ENCODE results near the gene PLEKHG4B.
A peak's percentile ranks its signal among the peaks of the same experiment; 100 is the strongest.

Gene PLEKHG4B

DNA sequence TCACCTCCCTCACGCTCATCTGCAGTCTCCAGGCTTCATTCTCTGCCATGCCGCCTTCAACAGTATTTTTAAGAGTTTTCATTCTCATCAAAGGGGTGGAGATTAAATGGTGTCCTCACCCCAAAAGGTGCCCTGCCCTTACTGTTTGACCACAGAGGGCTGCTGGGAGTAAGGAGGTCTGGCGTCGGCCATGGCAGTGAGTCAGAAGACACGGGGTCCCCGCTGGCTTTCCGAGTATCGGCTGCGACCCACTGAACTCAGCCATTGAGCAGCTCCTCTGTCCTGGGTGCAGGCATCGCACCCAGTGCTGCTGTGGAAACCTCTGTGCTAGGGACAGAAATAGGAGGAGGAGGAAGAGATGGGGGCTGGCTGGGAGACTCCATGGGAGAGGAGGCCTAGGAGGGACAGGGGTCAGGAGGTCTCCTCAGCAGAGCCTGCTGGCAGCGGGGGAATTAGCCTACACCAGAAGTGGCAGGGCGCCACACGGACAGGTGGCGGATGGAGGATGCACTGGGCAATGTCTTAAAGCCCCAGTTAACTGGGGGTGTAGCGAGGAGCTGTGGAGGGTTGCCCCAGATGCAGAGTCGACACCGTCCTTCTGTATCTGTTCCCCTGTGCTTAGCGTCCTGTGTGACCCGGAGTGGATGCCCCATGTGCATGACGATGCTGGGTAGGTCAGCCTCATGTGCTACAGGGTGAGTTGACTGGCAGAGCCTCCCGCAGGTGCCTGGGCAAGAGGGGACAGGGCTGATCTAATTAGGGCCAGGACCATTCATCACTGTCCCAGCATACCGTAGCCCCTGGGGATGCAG, 15.4 kb upstream of the PLEKHG4B start:
- DNase-seq = no peak

DNA sequence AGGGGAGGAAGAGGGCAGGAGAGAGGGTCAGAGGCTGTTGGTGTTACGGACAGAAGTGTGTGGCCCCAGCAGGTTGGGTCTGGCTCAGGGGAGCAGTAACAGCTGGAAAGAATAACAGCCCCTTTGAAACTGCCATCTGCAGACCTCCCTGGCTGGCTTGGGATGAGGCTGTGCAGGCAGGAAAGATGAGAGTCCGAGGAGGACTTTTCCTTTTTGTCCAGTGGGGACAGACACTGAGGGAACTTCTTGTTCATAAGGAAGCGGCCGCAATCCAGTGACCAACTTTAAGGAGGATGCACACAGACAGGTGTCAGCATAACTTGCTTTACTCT, 14.8 kb upstream of the PLEKHG4B start:
- DNase-seq = no peak

DNA sequence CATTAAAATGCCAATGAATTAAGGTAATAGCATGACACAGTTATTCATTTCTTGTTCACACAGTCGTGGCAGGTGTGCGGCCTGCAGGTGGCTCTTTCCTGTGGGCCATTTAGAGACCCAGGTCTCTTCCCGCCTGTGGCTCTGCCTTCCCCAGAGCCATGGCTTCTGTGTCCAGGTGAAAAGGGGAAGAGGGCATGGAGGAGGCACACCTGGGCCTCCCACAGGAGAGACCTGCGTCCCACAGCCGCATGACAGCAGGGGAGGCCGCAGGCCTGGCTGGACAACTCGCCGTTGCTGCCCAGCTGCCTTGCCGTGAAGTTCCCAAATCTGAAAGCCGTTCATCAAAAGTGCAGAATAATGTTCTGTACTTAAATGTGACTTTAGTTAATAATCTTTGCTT, 14.4 kb upstream of the PLEKHG4B start:
- DNase-seq = no peak

DNA sequence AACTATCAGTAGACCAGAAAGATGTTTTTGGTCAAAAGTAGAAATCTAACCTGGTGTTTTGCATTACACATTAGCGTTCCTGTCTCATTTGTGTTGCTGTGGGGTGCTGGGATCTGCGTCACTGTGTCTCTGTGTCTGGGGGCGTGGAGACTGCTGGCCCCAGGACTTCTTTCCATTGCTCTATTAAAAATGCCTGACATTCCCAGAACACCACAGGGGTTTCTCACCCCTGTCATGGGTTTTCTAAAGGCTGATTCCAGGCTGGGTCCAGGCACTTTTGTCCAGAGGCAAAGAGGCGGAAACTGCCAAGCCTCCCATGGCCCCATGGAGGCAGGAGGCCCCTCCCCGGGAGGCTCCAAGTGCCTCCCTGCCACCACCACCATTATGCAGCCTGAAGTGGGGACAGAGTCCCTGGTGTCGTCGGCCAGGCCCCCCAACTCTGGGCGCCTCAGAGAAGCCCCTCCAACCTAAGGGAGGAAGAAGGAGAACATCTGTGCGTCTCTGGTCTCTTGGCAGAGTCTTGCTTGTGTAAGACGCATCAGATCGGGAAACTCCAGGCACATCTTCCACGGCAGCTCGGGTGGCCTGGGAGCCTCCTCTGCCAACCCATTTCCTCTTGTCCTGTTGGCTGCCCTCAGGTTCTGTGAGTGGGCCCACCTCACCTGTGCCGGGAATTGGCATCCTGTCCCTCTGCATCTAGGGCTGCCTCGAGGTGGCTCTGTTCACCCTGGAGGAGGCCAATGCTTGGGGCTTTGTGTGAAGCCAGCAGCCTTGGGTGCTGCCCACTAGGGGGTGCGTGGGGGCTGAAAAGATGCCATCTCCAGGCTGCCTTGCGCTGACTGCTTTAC, 13.8 kb upstream of the PLEKHG4B start:
- peak; percentile 1 for DNase-seq

DNA sequence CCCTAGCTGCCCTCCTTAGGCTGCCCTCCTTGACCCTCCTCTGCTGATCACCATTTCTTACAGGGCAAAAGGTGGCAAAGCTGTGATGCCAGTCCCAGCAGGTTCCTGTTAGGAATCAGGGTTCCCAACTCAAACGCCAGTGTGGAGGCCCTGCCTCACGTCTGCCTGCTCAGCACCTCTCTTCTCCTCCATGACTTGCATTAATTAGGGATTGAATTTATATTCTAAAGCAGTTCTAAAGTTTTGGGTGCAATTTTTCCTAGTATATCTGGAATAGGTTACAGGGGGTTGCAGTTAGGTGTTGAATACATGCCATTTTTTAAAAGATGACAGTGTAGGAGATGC, 13.2 kb upstream of the PLEKHG4B start:
- DNase-seq = no peak

DNA sequence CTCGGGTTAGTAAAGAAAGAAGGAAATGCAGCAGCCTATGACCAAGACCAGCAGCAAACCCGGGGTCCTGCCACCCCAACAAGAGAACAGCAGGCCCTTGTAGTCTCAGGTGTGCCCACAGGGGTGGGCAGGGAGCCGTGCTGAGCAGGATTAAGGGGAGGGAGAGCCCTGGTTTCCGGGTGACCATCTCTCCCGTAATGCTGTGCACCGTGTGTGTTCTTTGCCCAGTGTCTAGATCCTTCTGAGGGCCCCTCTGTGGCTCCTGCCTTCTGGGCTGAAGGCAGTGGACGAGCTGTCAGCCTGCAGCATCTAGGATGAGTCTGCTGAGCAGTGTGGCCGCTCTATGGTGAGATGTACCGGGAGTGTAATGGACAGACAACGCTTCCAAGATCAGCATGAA, 12.7 kb upstream of the PLEKHG4B start:
- DNase-seq = no peak

DNA sequence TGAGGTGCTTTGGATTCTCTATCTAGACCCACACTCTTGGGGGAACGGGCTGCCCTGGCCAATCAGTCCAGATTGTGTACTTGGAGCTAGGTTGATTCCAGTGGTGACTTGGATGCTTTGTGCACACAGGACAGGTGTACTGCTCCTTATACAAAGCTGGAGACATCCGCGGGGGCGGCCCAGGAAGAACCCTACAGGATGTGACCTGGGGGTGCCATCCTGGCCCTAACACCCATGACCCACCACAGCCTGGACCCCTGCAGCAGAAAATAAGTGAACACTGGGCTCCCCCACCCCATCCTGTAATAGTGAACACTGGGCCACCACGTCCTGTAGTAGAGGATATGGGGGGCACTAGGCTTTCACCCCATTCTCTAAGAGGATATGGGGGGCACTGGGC, 12.1 kb upstream of the PLEKHG4B start:
- DNase-seq = no peak

DNA sequence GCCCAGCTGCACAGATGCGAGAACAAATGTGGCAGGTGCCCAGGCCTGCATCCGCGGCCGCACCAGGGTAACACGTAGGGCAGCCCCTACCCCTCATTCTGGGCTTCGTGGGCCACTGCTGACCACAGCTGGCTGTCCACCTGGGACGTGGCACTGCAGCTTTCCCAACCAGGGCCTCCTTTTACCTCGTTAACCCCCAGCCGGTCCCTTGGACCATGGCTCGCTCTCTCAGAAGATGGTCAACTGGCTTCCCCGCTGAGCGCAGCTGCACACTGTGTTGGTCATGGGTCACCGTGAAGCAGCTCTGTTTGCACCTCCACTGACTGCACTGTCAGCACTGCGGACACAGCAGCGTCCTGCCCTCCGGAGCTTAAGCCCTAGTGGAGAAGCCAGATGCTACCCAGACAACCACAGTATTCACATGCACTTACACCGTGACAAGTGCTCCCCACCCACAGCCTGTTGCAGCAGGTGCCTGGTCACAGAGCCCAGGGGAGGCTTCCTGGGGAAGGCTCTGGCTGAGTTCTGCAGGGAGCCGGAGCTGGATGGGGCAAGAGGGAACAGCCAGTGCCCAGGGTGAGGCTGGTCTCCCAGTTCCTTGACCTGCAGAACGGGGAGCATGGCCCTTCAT, 10.5 kb upstream of the PLEKHG4B start:
- DNase-seq = no peak

DNA sequence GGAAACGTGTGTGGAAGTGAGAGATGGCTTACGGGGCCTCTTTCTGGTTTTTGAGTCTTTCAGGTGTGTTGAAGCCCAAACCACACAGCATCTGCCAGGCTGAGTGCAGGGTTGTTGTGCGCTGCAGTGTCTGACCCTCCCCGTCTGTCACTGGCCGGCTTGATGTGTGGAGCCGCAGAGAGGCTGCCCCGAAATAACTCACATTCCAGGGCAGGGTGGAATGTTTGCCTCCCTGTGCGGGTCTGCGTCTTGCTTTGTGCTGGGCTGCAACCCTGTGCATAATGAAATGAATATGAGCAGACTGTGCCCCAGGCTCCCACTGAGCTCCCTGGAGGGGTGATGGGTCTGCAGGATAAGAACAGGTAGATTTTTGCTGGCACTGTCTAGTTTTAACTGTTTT, 9.9 kb upstream of the PLEKHG4B start:
- DNase-seq = no peak

DNA sequence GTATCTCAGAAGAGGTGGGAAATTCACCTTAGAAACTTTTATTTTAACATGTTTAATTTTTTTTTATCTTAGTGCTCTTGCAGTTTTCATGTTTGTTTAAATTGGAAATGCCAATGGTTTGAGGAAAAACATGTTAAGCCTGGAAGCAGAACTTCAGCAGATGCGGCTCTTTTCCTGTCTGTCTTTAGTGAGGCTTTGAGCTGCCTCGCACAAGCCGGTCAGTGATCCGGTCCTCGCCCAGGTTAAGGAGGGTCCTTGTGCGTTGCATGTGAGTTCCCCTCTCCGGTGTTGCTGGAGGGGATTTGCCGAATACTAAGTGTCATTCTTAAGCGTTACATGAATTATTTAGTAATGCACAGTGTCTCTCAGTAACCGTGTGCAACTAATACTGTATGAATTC, 9.4 kb upstream of the PLEKHG4B start:
- DNase-seq = no peak

DNA sequence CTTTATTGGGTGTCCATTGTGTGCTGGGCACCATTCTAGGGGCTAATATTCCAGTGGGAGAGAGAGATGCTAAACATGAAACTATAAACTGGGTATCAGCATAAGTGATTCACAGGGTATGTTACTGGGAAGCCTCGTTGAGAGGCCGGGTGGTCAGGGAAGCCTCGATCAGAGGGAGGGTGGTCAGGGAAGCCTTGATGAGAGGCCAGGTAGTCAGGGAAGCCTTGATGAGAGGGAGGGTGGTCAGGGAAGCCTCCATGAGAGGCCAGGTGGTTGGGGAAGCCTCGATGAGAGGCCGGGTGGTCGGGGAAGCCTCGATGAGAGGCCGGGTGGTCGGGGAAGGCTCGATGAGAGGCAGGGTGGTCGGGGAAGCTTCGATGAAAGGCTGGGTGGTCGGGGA, 8.9 kb upstream of the PLEKHG4B start:
- no peak for DNase-seq

DNA sequence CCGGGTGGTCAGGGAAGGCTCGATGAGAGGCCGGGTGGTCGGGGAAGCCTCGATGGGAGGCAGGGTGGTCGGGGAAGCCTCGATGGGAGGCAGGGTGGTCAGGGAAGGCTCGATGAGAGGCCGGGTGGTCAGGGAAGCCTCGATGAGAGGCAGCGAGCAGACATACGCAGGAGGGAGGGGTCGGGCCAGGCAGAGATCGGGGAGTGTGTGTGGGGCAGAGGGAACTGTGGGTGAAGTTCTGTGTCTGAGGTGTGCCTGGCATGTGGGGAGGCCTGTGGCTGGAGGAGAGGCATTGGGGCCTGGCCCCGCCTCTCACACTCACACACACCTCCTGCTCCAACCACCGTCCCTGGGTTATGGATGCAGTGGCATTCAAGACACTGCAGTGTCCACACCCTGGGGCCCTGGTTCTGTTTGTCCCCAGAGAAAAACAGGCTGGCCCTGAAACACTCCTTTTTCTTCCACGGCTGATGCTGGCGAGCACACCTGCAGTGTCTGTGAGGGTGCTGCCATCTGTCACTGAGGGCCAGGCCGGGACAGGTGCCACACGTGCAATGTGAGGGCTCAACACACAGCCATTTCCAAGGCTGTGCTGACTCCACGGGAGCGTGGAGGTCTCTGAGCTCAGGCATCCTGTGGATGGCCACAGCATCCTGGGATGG, 6.5 kb upstream of the PLEKHG4B start:
- DNase-seq = no peak

DNA sequence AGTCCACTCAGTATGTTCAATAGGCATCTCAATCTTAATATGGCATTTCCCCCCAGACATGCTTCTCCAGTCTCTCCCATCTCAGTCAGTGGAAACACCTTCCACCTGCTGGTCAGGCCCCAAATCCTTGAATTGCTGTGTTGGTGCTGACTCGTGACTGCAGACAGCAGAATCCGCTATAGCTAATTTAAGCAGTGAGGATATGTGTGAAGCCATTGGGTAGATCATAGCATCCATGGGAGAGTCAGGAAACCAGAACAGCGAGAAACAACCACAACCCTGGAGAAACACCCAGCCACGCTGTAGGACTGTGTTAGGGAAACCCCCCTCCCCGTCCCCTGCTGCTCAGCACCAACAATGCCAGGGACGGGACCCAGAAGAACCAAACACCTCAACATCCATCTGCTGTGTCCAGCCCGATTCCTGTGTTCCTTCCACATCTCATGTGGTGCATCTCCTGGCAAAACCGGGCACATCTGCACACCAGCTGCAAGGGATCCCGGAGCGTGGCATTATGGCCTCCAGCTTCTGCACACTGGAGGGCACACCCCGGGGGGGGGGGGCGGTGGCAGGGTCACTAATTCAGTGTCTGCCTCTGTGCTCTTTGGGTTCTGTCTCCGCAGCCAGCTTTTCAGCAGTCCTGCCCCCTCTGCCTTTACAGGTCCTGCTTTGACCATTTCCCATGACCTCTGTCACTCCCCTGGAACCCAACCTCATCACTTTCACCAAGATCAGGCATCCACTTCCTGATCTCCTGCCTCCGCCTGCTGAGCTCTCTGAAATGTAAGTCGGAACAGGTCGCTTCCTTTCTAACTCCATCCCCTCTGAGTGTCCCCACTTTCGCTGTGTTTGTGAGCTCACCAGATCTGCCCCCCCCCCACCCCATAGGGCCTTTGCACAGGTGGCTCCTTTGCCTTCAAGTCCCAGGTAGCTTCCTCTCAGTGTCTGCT, 2.4 kb upstream of the PLEKHG4B start:
- no peak for DNase-seq

DNA sequence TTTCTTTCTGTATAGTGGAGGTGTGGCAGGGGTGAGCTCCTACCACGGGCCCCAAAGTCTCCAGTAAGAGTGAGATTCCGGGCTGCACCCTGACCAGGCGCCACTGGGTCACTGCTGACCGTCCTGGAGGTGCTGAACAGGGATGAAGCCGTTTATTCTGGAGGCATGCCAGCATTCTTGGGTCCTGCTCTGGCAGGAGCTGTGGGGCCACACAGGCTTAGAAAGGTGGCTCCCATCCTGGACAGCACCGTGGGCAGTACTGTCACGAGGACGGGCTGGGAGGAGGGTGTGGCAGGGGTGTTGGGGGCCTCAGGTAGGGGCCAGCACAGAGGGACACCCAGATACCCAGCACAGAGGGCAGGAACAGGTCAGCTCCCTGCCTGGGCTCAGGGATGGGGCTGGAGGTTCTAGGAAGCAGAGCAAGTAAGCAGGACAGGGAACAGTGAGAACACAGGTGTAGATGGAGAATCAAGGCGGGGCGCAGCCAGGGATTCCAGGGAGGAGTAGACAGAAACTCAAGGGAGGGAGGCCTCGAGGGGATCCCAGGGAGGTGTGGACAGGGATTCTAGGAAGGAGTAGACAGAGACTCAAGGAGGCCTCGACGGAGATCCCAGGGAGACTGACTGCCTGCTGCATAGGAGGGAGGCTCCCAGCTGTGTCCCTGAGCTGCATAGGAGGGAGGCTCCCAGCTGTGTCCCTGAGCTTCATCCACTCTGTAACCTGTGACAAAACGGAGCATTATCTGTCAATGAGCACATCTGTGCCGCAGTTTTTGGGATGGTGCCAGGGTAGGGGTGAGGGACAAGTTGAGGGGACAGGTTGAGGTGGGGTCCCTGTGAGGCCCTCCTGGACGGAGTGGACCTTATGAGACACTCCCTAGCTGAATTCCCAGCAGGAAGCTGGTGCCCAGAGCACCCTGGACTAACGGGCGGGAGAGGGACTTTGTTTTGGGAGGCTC, 1.1 kb upstream of the PLEKHG4B start:
- DNase-seq = no peak

DNA sequence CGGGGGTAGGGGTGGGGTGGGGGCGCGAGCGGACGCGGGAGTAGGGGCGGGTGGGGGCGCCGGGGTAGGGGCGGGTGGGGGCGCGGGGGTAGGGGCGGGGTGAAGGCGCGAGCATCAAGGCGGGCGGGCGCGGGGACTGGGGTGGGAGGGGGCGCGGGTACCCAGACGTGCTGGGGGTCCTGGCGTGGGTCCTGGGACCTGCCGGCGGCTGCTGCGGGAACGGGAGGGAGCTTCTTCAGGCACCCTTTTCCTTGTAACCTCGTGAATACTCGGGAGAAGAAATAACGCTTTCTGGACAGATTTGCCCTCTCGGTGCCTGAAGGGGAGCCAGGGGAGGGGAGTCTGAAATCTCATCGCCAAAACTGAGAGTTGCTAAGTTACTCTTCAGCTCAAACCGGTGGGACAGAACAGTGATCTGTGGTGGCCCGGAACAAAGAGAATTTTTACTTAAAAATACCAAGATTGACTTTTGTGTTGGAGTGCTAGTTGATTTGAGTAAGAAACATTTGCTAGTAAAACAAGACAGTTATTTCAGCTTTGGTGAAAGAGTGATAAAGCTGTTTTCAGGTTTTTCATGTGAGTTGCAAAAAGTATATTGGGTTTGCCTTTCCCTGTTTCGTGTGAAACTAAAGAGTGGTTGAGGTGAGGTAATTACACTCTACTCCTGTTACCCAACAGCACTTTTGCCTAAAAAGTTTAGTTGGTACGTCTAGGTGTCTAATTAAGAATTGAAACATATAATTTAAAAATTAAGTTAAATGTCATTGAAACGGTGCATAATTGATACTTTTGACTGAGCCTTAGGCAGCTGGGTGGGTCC, 643 bp downstream of the PLEKHG4B start:
- DNase-seq = no peak

DNA sequence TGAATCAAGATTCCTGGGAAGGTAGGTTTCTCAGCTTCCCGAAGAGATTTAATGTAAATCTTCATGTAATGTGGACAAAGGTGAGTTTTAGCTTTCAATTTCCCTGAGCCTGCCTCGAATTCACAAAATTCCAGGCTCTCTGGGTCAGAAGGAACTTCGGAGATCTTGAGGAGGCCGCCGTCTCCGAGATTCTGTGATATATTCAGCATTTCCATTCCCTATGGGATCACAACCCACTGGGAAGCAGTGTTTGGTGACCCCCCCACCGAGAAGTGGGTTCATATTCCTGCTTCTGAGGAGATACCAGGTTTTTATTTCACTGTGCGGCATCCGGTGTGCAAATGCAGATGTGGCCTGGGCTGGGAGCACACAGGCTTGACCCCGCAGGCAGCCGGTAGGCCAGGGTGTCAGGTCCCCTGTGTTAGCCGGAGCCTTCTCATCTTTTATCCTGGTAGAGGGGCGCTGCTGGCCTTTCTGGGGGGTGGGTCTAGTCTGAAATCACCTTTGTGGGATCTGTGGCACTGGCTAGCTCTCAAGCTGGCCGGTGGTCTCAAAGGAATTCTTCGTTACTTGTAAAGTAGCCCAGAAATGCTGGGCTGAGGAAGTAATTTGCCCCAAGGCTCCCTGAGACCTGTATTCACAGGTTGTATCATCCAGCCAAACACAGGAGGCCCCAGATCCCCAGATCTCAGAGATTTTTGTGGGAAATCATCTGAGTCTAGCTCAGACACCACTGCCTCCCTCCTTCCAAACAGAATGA, 1.4 kb downstream of the PLEKHG4B start:
- no peak for DNase-seq

DNA sequence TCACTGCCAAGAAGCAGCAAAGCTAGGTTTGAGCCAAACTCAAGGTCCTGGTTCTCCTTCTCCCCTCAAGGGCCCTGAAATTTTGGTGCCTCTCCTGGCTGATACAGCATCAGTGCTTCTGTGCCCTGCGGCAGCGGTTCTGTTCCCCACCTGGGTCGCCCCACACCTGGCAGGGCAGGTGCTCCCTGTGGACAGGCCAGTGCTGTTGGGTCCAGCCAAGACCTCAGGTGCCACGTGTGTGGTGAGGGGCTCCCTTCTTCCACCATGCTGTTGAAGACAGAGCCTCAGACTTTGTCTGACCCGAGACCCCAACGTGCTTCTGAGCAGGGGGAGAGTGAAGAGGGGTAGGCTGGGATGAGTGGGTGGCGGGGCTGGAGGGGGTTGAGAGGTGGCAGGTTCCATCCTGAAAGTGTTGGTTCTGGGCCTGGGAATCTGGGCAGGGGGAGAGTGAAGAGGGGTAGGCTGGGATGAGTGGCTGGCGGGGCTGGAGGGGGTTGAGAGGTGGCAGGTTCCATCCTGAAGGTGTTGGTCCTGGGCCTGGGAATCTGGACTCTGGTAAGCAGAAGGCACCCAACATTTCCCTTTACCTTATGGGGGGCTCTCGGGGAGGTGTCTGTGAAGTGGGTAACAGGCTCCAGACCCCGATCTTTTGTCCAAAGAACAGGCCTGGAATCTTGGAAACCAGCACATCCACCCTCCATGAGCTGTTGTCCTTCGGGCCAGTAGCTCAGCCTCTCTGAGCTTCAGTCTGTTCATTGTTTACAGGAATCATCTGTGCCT, 2.3 kb downstream of the PLEKHG4B start:
- DNase-seq = no peak

DNA sequence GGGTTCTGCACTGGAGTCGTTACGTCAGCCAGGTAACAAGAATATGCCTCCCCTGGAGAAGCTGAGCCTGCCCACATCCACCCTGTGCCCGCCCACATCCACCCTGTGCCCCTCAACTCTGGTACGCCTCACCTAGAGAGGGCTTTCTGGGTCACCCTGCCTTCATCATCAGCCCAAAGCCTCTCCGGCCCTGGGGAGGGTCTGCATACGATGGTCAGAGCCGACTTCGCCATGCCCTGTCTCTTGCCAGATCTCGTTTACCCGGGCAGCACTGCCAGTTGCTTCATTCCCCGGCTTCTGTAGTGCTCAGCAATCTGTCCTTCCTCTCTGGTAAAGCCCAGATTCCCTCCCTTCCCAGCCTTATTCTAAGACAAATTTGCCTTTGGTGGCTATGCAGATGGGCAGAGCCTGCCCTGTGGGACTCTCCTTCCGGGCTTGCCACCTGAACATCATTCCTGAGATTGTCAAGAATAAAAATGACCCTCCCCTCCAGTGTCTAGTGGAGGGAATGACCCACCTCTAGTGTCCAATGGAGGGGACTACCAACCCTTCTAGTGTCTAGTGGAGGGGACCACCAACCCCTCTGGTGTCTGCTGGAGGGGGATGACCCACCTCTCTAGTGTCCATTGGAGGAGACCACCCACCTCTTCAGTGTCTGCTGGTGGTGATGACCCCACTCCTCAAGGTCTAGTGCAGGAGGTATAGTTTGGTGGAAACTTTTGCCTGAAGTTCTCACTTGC, 3.4 kb downstream of the PLEKHG4B start:
- no peak for DNase-seq

Measured in CD4-positive, alpha-beta T cell treated with Interleukin-21 for 1 hour (primary cell).